Right renal pelvis (tissue), 4 donors: ENCODE measurements around the gene C6orf132. TPM values are rescaled to one million over a fixed set of nuclear protein-coding genes. Genes with fewer than 3 reads are reported as not detected.

ENCODE experiments used
- DNase-seq, 4 donors: peaks; one replicate each; pipeline ENCODE4 v3.0.0-alpha.2; 2013; ENCODE audit warnings: low read depth in 4 of 4, low spot score in 3 of 4, missing footprints in 1 of 4
- polyA plus RNA-seq, 4 donors: library from polyadenylated mRNA; unstranded; fragments of 120-200 nt; gene quantifications; one replicate each; pipeline ENCODE4 v1.2.1, GENCODE V29; 2013; ENCODE audit not compliant: insufficient read length in 4 of 4

The C6orf132 gene
- polyA plus RNA-seq, 4 donors = 4.1 to 6.3 (median 4.4) TPM

- no peak for DNase-seq
These were observed 56.1 kb downstream of the C6orf132 start for GRCh38 chr6:42086046-42087035.

- DNase-seq = no peak
These were observed 57.5 kb downstream of the C6orf132 start for GRCh38 chr6:42084889-42085288.

- DNase-seq = no peak
These were observed 58.9 kb downstream of the C6orf132 start for GRCh38 chr6:42083530-42083929.

- DNase-seq = no peak
These were observed 62.4 kb downstream of the C6orf132 start for GRCh38 chr6:42079941-42080464.

- DNase-seq = no peak
These were observed 64.0 kb downstream of the C6orf132 start for GRCh38 chr6:42078386-42078785.

GRCh38 chr6:42075159-42075838 is 67.1 kb downstream of the C6orf132 start:
- peak; percentile 63 to 71 (median 67) for DNase-seq

GRCh38 chr6:42073287-42073686 is 69.1 kb downstream of the C6orf132 start:
- DNase-seq = no peak

GRCh38 chr6:42071881-42072583 is 70.4 kb downstream of the C6orf132 start:
- no peak for DNase-seq

- no peak for DNase-seq
These were observed 73.4 kb downstream of the C6orf132 start for GRCh38 chr6:42068872-42069522.

- no peak for DNase-seq
These were observed 74.2 kb downstream of the C6orf132 start for GRCh38 chr6:42068173-42068572.

GRCh38 chr6:42066156-42066675 is 76.2 kb downstream of the C6orf132 start:
- no peak for DNase-seq

- no peak for DNase-seq
These were observed 82.7 kb downstream of the C6orf132 start for GRCh38 chr6:42059743-42060142.

GRCh38 chr6:42053601-42054000 is 88.8 kb downstream of the C6orf132 start:
- no peak for DNase-seq

GRCh38 chr6:42051268-42051653 is 91.2 kb downstream of the C6orf132 start:
- no peak for DNase-seq

Other genes starting within 250 kb of the C6orf132 start
- 10 to 100 TPM in 3 of 4 donors, 1 to 10 TPM in 1; 9.5 to 12.4 (median 11.6) TPM for gene USP49, start 247.2 kb downstream of the C6orf132 start, polyA plus RNA-seq
- gene MED20, start 221.5 kb downstream of the C6orf132 start, polyA plus RNA-seq = 10 to 100 TPM; 40.5 to 43.2 (median 41.6) TPM
- gene BYSL, start 221.1 kb downstream of the C6orf132 start, polyA plus RNA-seq = 10 to 100 TPM; 26.3 to 32.1 (median 30.7) TPM
- gene CCND3, start 200.8 kb downstream of the C6orf132 start, polyA plus RNA-seq = 10 to 100 TPM; 28.1 to 32.8 (median 29.8) TPM
- gene TAF8, start 92.1 kb downstream of the C6orf132 start, polyA plus RNA-seq = 10 to 100 TPM; 20.1 to 23.4 (median 21.1) TPM
- under 1 TPM in 2 of 4 donors, not detected in 2; 0.19 to 0.29 TPM for gene GUCA1A, start 30.7 kb upstream of the C6orf132 start, polyA plus RNA-seq
- under 1 TPM; 0.51 to 0.91 (median 0.81) TPM for gene GUCA1B, start 52.3 kb upstream of the C6orf132 start, polyA plus RNA-seq
- gene MRPS10, start 75.2 kb upstream of the C6orf132 start, polyA plus RNA-seq = 10 to 100 TPM; 30.3 to 35.9 (median 32.2) TPM